ES-I3 (cell line): ENCODE results near the gene LRRC26.
"Not testable (repeated sequence)": the region's sequence is repeated elsewhere in the genome, so short reads cannot be mapped to it uniquely, and the experiment has no call there.

Experiments used
- H3K36me3 ChIP-seq: 2 replicates; pipeline ENCODE4 v1.6.1; 2013; ENCODE audit warnings: mild to moderate bottlenecking, low read length, control low read depth, moderate library complexity; ENCODE audit not compliant: insufficient read depth
- H3K4me1 ChIP-seq: 2 replicates; pipeline ENCODE4 v1.6.1; 2013; ENCODE audit warnings: mild to moderate bottlenecking, control low read depth, low read length; ENCODE audit not compliant: insufficient read depth
- H3K9ac ChIP-seq: 2 replicates; pipeline ENCODE4 v1.6.1; 2013; ENCODE audit warnings: low read depth, mild to moderate bottlenecking, low read length, moderate library complexity
- H3K9me3 ChIP-seq: 2 replicates; pipeline ENCODE4 v1.6.1; 2013; ENCODE audit warnings: mild to moderate bottlenecking, low read length, moderate library complexity; ENCODE audit not compliant: control insufficient read depth, insufficient read depth

Gene LRRC26

DNA sequence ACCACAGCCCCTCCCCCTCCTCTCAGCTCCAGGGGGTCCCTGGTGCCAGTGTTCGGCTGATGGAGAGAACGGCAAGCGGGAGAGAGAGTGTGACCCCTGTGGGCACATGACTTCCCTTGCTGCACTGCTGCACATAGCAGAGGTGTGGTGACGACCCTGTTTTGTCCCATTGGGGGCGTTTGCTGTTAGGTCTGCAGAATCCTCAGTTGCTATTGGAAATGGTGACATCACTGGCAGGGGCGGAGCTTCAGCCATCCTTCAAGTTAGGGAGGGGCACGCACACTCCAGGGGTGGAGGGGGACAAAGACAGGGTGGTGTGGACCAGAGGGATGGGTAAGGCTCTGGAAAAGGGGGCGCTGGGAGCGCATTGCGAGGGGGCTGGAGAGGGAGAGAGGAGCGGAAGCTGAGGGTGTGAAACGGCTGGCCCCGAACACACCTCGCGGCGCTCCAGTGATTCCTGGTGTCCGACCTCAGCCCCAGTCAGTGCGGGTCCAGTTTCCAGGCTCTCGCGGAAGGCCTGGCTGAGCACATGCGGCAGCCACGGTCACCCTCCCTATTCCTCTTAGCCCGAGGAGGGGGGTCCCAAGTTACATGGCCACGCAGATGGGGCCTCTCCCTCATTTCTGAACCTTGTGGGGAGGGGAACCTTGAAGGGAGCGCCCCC, 31.7 kb downstream of the LRRC26 start:
- no peak overlapping the region for H3K9ac ChIP-seq
- H3K9me3 ChIP-seq: no peaks in the 10 kb centered on the region
- no peaks in the 10 kb centered on the region for H3K36me3 ChIP-seq
- H3K4me1 ChIP-seq: no peaks in the 10 kb centered on the region; the same call in 1 of the 2 replicates

GRCh38 chr9:137136881-137137607, 32.8 kb downstream of the LRRC26 start:
- H3K9me3 ChIP-seq: no peaks in the 10 kb centered on the region
- H3K36me3 ChIP-seq: no peaks in the 10 kb centered on the region

GRCh38 chr9:137136261-137136880, 33.5 kb downstream of the LRRC26 start:
- no peaks in the 10 kb centered on the region for H3K9me3 ChIP-seq
- no peaks in the 10 kb centered on the region for H3K36me3 ChIP-seq
- H3K4me1 ChIP-seq: no peaks in the 10 kb centered on the region; the same call in 1 of the 2 replicates
- no peak overlapping the region for H3K9ac ChIP-seq

More at GRCh38 chr9:137136881-137137607, 32.8 kb downstream of the LRRC26 start:
- H3K4me1 ChIP-seq: no peaks in the 10 kb centered on the region; the same call in 1 of the 2 replicates
- H3K9ac ChIP-seq: no peak overlapping the region

DNA sequence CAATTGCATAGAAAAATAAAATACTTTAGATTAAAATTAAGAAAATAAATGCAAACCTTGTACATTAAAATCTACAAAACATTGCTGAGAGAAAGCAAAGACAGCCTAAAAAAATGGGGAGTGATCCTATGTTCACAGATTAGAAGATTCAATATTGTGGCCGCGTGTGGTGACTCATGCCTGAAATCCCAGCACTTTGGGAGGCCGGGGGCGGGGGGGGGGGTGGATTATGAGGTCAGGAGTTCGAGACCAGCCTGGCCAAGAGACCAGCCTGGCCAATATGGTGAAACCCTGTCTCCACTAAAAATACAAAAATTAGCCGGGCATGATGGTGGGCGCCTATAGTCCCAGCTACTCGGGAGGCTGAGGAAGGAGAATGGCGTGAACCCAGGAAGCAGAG, 34.7 kb downstream of the LRRC26 start:
- not testable (repeated sequence) for H3K9ac ChIP-seq, H3K36me3 ChIP-seq, H3K9me3 ChIP-seq, H3K4me1 ChIP-seq

- H3K9ac ChIP-seq: no peak overlapping the region
- no peaks in the 10 kb centered on the region for H3K36me3 ChIP-seq
- H3K9me3 ChIP-seq: no peaks in the 10 kb centered on the region
- no peaks in the 10 kb centered on the region; the same call in 1 of the 2 replicates for H3K4me1 ChIP-seq
Observed at GRCh38 chr9:137134191-137134590, 35.7 kb downstream of the LRRC26 start.

DNA sequence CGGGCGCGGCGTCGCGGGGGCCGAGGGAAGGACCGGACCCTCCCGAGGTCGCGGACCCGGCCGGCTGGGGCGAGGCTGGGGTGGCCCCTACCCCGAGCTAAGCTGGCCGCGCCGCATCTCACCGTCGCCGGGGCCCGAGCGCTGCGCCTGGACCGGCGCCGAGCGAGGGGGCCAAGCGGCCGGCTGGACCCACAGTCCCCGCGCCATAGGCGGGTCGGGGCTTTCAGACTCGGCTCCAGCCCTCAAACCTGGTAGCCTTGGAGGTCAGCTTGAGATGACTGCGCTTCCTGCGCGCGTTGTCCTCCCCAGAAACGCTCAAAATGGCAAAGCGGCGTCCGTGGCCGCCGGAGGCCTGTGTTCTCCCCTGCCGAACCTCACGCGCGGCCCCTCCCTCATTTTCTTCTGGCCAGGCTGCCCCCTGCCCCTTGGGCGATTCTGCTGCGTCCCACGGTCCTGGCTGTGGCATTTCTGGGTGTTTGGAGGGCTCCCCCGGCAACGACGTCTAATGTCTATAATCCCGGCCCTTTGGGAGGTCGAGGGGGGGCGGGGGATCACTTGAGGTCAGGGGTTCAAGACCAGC, 39.6 kb downstream of the LRRC26 start:
- H3K9me3 ChIP-seq: no peaks in the 10 kb centered on the region
- peak overlapping the region; percentile 59 for H3K9ac ChIP-seq
- H3K36me3 ChIP-seq: no peaks in the 10 kb centered on the region
- H3K4me1 ChIP-seq: peaks cover 8% of the 10 kb centered on the region

DNA sequence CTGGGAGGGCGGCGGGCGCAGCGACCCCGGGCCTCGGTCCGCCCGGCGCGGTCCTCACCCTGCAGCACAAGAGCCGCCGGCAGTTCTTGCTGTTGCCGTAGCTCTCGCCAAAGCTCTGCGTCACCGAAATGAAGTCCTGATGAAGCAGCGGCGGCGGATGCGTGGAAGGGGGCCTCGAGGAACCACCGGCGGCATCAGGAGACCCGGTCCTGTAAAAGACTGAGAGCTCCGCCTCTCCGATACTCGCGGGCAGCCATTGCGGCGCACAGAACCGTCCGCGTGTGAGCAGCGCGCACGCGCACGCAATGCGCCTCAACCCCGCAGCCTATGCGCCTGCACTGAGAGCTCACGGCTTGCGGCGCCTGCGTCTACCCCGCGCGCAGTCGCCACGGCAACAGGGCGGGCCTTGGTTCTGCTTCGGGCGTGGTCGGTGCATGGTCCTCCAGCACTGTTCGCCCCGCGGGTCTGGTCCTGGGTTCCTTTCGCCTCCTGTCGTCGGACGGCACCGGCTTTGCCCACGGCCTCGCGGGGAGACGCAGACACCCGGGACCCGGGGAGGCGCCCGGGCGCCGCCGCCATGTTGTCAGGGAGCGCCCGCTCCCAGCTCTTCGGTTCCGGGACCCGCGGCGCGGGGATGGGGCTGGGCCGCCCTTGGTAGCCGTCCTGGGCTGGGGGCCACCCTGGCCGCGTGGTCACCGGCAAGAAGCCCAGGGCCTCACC, 40.2 kb downstream of the LRRC26 start:
- H3K4me1 ChIP-seq: peaks cover 8% of the 10 kb centered on the region
- peak overlapping the region; percentile 59 for H3K9ac ChIP-seq
- H3K36me3 ChIP-seq: no peaks in the 10 kb centered on the region

DNA sequence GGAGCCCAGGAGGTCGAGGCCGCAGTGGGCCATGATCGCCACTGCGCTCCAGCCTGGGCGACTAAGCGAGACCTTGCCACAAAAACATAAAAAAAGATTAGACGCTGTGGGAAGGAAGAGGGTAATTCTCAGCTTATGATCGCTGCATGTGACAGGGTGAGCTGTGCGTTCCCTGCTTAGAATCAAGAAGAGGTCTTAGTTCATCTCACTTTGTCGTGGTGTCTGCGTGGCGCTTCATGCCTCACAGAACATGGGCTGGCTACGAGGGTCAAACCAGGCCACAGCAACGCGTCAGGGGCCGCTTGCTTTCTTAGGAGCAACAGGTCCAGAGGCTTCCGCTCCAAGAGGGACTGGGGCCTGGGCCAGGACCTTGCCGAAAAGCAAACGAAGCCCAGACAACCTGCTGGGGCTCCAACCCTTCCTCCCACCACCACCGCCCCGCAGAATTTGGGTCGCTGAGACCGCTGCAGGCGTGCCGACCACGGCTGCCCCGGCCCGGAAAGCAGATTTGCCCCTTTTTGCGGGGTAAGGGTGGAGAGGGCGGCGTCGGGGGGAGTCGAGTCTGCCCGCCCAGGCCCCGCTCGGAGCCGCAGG, 40.9 kb downstream of the LRRC26 start:
- peak overlapping the region; percentile 59 for H3K9ac ChIP-seq
- peaks cover 8% of the 10 kb centered on the region for H3K4me1 ChIP-seq
- no peaks in the 10 kb centered on the region for H3K9me3 ChIP-seq
- no peaks in the 10 kb centered on the region for H3K36me3 ChIP-seq

More for the DNA sequence above, 40.2 kb downstream of the LRRC26 start:
- no peaks in the 10 kb centered on the region for H3K9me3 ChIP-seq

DNA sequence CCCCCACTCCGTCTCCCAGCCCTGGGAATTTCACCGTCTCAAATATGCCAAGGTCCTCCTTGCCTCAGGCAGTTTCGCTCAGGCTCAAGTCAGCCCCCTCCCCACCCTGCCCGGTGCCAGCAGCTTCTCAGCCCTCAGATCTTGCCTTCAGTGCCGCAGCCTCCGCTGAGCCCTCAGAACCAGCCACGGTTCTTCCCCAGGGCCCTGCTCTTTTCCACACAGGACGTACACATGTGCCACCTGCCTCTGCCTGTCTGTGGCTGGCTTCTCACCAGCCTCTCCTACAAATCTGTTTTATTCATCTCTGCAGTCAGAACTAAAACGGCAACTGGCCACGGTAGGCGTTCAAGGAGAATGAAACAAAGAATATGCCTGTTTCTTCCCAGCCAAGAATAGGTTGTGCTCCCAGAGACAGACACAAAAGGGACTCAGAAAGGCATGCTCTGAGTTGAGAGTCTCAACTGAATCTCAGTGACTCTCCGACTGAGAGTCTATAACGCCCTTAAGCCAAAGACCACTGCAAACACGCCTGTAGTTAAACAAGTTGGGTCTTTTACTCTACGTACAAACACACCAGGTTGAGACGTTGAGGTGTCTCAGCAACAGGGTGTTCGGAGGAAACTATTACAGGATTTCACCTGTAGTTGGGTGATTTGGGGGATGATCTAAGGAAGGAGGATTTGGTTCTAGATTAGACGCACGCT, 41.5 kb downstream of the LRRC26 start:
- Histone ChIP-seq H3K36me3 (no peaks in the 10 kb centered on the region), H3K4me1 (peaks cover 8% of the 10 kb centered on the region), H3K9me3 (no peaks in the 10 kb centered on the region), H3K9ac (peak overlapping the region; percentile 59)

GRCh38 chr9:137127301-137128157, 42.3 kb downstream of the LRRC26 start:
- Histone ChIP-seq H3K9me3 (no peaks in the 10 kb centered on the region), H3K4me1 (peaks cover 8% of the 10 kb centered on the region), H3K9ac (peak overlapping the region; percentile 33; the same call in 1 of the 2 replicates), H3K36me3 (no peaks in the 10 kb centered on the region)

- Histone ChIP-seq H3K9ac (no peak overlapping the region), H3K9me3 (no peaks in the 10 kb centered on the region), H3K4me1 (peaks cover 8% of the 10 kb centered on the region), H3K36me3 (no peaks in the 10 kb centered on the region)
Observed at GRCh38 chr9:137126786-137127185, 43.1 kb downstream of the LRRC26 start.

- not testable (repeated sequence) for H3K36me3 ChIP-seq, H3K9me3 ChIP-seq, H3K9ac ChIP-seq, H3K4me1 ChIP-seq
Observed at GRCh38 chr9:137123952-137124462, 45.8 kb downstream of the LRRC26 start.
